ENCODE measurements around the gene BOLL. TPM values are rescaled to one million over a fixed set of nuclear protein-coding genes. Genes with fewer than 3 reads are reported as not detected.

The BOLL gene
- total and polyA plus RNA-seq, 9 donors: 0.62 to 1.7 (median 1.3) TPM

DNA sequence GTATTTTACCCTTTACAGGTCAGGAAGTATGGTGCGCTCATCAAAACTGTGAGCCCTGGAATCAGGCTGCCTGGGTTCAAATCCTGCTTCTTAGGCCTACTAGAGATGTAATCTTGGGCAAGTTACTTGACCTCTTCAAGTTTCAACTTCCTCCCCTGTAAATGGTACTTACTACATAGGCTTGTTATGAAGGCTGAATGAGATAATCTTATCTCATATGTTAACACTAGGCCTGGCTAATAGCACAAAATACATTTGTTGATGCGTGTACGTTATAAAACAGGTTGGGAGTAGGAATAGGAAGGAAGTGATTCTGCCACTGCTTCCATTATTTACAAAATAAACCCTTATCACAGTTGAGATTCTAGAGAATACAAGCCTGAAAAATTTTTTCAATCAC lies 108.1 kb downstream of the BOLL start:
- no CpG with 5 or more reads among the region's 3 CpGs for WGBS (ENCODE audit: insufficient coverage)
- no peak for DNase-seq
- Histone ChIP-seq H3K4me3 (ENCODE audit: low read length) (no peak overlapping the region), H3K27me3 (ENCODE audit: control insufficient read depth, insufficient read depth, low read length) (no peaks in the 10 kb centered on the region), H3K27ac (ENCODE audit: low read length) (no peak overlapping the region), H3K9me3 (replicated peaks; ENCODE audit: control insufficient read depth, low read depth, low read length) (no peaks in the 10 kb centered on the region), H3K36me3 (ENCODE audit: control insufficient read depth, insufficient read depth, low read length) (no peaks in the 10 kb centered on the region), H3K4me1 (ENCODE audit: control insufficient read depth, insufficient read depth, low read length) (peaks cover 4% of the 10 kb centered on the region)

Other genes with a start within 250 kb of the BOLL start
- 24.9 TPM for gene RFTN2, start 109.7 kb downstream of the BOLL start, total RNA-seq
- 10 to 100 TPM; 10.3 to 25.9 (median 16.3) TPM for gene RFTN2, start 109.7 kb downstream of the BOLL start, polyA plus RNA-seq (ENCODE audit: insufficient read depth in 1 of 8, insufficient read length in 8 of 8, low replicate concordance in 1 of 8)
- 2.4 TPM for gene MARS2, start 80.0 kb downstream of the BOLL start, total RNA-seq
- gene MARS2, start 80.0 kb downstream of the BOLL start, polyA plus RNA-seq (ENCODE audit: insufficient read depth in 1 of 8, insufficient read length in 8 of 8, low replicate concordance in 1 of 8): 1 to 10 TPM; 3.2 to 4.9 (median 3.7) TPM
- 13.4 TPM for gene PLCL1, start 19.3 kb upstream of the BOLL start, total RNA-seq
- 10 to 100 TPM in 7 of 8 donors, 1 to 10 TPM in 1; 9.5 to 17.7 (median 12.5) TPM for gene PLCL1, start 19.3 kb upstream of the BOLL start, polyA plus RNA-seq (ENCODE audit: insufficient read depth in 1 of 8, insufficient read length in 8 of 8, low replicate concordance in 1 of 8)